ENCODE data around the gene CAPN10. TPM values are rescaled to one million over a fixed set of nuclear protein-coding genes. Genes with fewer than 3 reads are reported as not detected.

The CAPN10 gene
- total RNA-seq, 1 donor from 2014 or later, result 61.8 TPM

DNA sequence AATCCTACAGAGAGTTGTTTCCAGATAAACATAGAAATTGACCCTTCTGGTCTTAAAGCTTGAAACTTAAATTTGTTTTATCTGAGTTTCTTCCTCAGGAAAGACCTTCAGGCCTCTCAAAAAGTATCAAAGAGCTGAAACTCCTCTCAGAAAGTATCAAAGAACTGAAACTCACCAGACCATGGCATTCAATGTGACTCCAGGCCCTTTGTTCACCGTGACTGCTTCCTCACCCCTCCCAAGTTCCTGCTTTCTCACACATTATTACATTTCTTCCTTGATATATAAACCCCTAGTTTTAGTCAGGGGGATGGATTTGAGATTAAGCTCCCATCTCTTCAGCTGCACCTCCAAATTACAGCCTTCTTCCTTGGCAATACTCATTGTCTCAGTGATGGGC is 34.7 kb upstream of the CAPN10 start:
- intact Hi-C loops (cut with micrococcal nuclease), result no loop called here
- peaks cover 44% of the 10 kb centered on the region for H3K36me3 Mint-ChIP-seq (ENCODE audit: low read depth)
- H3K27me3 Mint-ChIP-seq, result no peaks in the 10 kb centered on the region
- CTCF ChIA-PET, result no interaction called here
- POLR2A ChIA-PET, result interaction anchor here (1.8 to 2.0 kb wide), 2 partner anchors 9 to 14 kb away, joined by 7 to 8 read pairs; no protein-coding TSS in a partner anchor
- ATAC-seq (ENCODE audit: low read depth), result peak; percentile 60
- H3K9me3 Mint-ChIP-seq, result no peaks in the 10 kb centered on the region
- TF ChIP-seq, protein P1, sequence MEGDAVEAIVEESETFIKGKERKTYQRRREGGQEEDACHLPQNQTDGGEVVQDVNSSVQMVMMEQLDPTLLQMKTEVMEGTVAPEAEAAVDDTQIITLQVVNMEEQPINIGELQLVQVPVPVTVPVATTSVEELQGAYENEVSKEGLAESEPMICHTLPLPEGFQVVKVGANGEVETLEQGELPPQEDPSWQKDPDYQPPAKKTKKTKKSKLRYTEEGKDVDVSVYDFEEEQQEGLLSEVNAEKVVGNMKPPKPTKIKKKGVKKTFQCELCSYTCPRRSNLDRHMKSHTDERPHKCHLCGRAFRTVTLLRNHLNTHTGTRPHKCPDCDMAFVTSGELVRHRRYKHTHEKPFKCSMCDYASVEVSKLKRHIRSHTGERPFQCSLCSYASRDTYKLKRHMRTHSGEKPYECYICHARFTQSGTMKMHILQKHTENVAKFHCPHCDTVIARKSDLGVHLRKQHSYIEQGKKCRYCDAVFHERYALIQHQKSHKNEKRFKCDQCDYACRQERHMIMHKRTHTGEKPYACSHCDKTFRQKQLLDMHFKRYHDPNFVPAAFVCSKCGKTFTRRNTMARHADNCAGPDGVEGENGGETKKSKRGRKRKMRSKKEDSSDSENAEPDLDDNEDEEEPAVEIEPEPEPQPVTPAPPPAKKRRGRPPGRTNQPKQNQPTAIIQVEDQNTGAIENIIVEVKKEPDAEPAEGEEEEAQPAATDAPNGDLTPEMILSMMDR (IDR thresholded peaks at IDR 0.05), result no peak
- peaks cover 25% of the 10 kb centered on the region for H3K4me1 Mint-ChIP-seq
- no peak for DNase-seq
- peak overlapping the region; percentile 2 for H3K4me3 Mint-ChIP-seq
- peak overlapping the region; percentile 80 for H3K27ac Mint-ChIP-seq

DNA sequence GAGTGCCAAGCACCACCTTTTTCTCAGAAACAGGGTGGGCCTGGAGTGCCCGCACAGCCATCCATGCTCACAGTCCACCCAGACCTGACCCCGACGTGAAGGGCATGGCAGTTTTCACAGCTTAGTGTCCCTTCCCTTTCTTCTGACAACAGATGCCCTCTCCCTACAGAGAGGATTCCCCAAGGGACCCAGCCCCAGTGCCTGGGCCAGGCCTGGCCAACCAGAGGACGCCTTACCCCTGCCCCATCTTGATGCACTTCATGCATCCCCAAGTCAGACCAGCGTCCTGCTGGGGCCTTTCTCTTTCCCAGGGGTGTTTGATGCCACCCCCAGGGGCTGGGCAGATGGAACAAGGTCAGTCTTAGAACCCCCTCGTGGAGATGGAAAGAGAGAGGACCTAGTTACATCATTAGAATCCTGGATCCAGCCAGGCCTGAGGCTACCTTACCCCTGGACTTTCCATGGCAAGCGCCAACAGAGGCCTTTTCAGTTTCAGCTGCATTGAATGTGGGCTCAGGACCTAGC is 32.5 kb upstream of the CAPN10 start:
- TF ChIP-seq, protein P1 (IDR thresholded peaks at IDR 0.05), result no peak
- Mint-ChIP-seq H3K9me3 (no peaks in the 10 kb centered on the region), H3K4me3 (no peak overlapping the region), H3K27ac (no peak overlapping the region), H3K36me3 (ENCODE audit: low read depth) (peaks cover 43% of the 10 kb centered on the region), H3K27me3 (no peaks in the 10 kb centered on the region), H3K4me1 (peaks cover 36% of the 10 kb centered on the region)
- intact Hi-C loops (cut with micrococcal nuclease), result no loop called here
- POLR2A ChIA-PET, result no interaction called here
- ATAC-seq (ENCODE audit: low read depth), result no peak
- no peak for DNase-seq
- CTCF ChIA-PET, result no interaction called here

DNA sequence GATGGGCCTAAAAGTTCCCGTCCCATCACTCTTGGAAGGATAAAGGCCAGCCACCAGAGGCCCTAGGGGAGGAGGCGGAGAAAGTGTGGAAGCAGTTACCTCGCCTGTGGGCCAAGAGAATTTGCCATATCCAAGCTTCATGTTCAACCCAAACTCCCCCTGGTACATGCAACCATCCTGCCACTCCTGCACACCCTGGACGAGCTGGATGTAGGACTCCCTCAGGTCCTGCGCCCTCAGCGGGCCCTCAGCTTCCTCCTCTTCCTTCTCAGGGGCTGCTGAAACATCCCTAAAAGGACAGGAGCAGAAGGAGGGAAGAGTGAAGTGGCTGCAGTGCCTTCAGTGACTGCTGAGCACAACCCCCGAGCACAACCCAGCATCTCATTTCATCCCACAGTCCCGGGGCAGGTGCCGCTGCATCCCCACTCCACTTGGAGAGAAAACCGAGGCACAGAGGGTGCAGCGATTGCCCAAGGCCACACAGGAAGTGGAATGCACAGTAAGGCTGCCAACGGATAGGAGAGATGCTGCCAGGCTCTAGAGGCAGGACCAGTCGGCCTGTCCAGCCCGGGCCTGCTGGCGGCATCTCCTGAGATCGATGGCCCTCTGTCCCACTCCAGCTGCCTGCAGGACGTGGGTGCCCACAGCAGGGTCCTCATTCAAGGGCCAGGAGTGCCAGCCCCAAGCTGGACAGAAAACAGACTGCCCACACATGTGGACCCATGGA is 31.6 kb upstream of the CAPN10 start:
- Mint-ChIP-seq H3K36me3 (ENCODE audit: low read depth) (peaks cover 48% of the 10 kb centered on the region), H3K4me3 (no peak overlapping the region), H3K27me3 (no peaks in the 10 kb centered on the region), H3K27ac (no peak overlapping the region), H3K4me1 (peaks cover 45% of the 10 kb centered on the region), H3K9me3 (no peaks in the 10 kb centered on the region)
- ATAC-seq (ENCODE audit: low read depth) (no peak), DNase-seq (no peak)
- intact Hi-C loops (cut with micrococcal nuclease), result no loop called here
- ChIA-PET CTCF (interaction anchor here (1.4 kb wide), 1 partner anchor 41 kb away, joined by 3 read pairs; no protein-coding TSS in a partner anchor), POLR2A (interaction anchor here (0.9 kb wide), 1 partner anchor 31 kb away, joined by 4 read pairs; the partner anchor contains the start of gene CAPN10)
- TF ChIP-seq, protein P1 (IDR thresholded peaks at IDR 0.05), result no peak

DNA sequence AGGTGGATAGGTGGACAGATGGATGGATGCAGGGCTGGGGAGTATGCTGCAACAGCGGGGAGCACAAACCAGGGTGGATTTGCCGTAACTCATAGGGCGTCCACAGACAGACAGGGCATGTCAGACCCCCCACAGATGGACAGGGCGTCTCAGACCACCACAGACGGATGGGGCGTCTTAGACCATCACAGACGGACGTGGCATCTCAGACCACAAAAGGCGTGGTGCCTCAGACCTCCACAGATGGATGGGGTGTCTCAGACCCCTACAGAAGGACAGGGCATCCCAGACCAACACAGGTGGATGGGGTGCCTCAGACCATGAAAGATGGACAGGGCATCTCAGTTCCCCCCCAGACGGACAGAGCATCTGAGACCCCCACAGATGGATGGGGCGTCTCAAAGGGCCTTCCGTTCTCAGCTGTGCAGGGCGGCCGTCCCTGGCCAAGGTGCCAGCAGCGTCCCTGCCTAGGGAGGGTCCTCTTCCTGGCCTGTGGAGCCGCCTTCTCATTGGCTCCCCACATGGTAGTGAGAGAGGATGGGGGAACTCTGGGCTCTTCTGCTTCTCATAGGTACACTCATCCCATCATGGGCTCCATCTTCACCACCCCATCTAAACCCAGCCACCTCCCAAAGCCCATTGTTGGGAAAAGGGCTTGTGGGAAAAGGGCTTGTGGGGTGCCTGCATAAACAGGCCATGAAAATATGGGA is 30.8 kb upstream of the CAPN10 start:
- H3K9me3 Mint-ChIP-seq, result no peaks in the 10 kb centered on the region
- peaks cover 47% of the 10 kb centered on the region for H3K4me1 Mint-ChIP-seq
- H3K4me3 Mint-ChIP-seq, result no peak overlapping the region
- TF ChIP-seq, protein P1 (IDR thresholded peaks at IDR 0.05), result no peak
- no peak for DNase-seq
- POLR2A ChIA-PET, result interaction anchor here (2.5 to 2.7 kb wide), 2 partner anchors 10 to 31 kb away, joined by 11 to 14 read pairs; partner anchors contain the start of gene CAPN10
- CTCF ChIA-PET, result interaction anchor here (1.4 kb wide), 1 partner anchor 42 kb away, joined by 3 read pairs; no protein-coding TSS in a partner anchor
- H3K27ac Mint-ChIP-seq, result no peak overlapping the region
- H3K27me3 Mint-ChIP-seq, result no peaks in the 10 kb centered on the region
- H3K36me3 Mint-ChIP-seq (ENCODE audit: low read depth), result peaks cover 44% of the 10 kb centered on the region
- intact Hi-C loops (cut with micrococcal nuclease), result no loop called here
- no peak for ATAC-seq (ENCODE audit: low read depth)

Data from activated B cell treated with CpG ODN at 0.5 μM for 24 hours (primary cell).